CD4-positive, alpha-beta T cell (primary cell): ENCODE data around the gene CKMT2. TPM values are rescaled to one million over a fixed set of nuclear protein-coding genes. Genes with fewer than 3 reads are reported as not detected.

Source experiments
- ATAC-seq: fragments of 200-7000 bp; cut with Tn5 transposase; one replicate; pipeline ENCODE4 v1.10.0; 2022; ENCODE audit warnings: mild to moderate bottlenecking; ENCODE audit not compliant: poor library complexity
- CTCF ChIA-PET: fragments of 350-600 bp; sonication (Branson Sonifier 250); formaldehyde crosslinking; loops from one replicate; lab custom pipeline; 2021; ENCODE audit warnings: antibody characterized with exemption, inconsistent platforms; lab: Charles Lee
- POLR2A ChIA-PET: fragments of 350-600 bp; sonication (Branson Sonifier 250); formaldehyde crosslinking; loops from one replicate; lab custom pipeline; 2021; ENCODE audit warnings: antibody characterized with exemption, inconsistent platforms; lab: Charles Lee
- DNase-seq, 14 experiments: peaks; one replicate each; pipeline ENCODE4 v3.0.0-alpha.2; 2013 to 2020; ENCODE audit warnings: mixed read lengths in 2 of 14
- H3K27ac ChIP-seq, 2 donors: one replicate each; pipeline versions ENCODE4 v1.5.1 to v1.7.0; 2013; ENCODE audit warnings: low read length in 2 of 2, low read depth in 1 of 2, mild to moderate bottlenecking in 1 of 2
- H3K27me3 ChIP-seq, 2 experiments: 1 replicate in 1 of 2; 2 replicates in 1 of 2; pipeline versions ENCODE4 v1.6.1 to v1.7.0; 2013; ENCODE audit warnings: low read length in 2 of 2, control low read depth in 1 of 2, mild to moderate bottlenecking in 1 of 2, moderate library complexity in 1 of 2; ENCODE audit not compliant: insufficient read depth in 2 of 2, control insufficient read depth in 1 of 2
- H3K36me3 ChIP-seq: one replicate; pipeline ENCODE4 v1.6.1; 2013; ENCODE audit warnings: low read length, control low read depth; ENCODE audit not compliant: insufficient read depth
- H3K4me1 ChIP-seq: one replicate; pipeline ENCODE4 v1.6.1; 2013; ENCODE audit warnings: low read length, control low read depth; ENCODE audit not compliant: insufficient read depth
- H3K4me3 ChIP-seq: one replicate; pipeline ENCODE4 v1.5.1; 2013; ENCODE audit warnings: mild to moderate bottlenecking, low read length, moderate library complexity
- H3K9me3 ChIP-seq, 2 experiments: 1 replicate in 1 of 2; 2 replicates in 1 of 2; pipeline versions ENCODE4 v1.6.1 to v1.7.0; 2013; ENCODE audit warnings: low read length in 2 of 2, mild to moderate bottlenecking in 2 of 2, control low read depth in 1 of 2, moderate library complexity in 1 of 2; ENCODE audit not compliant: control insufficient read depth in 1 of 2, insufficient read depth in 1 of 2
- H3K27ac Mint-ChIP-seq: one replicate; pipeline ENCODE4 v1.8.0; 2020; ENCODE audit warnings: mixed read lengths
- H3K27me3 Mint-ChIP-seq: one replicate; pipeline ENCODE4 v1.8.0; 2021; ENCODE audit warnings: mixed read lengths
- H3K36me3 Mint-ChIP-seq: one replicate; pipeline ENCODE4 v1.8.0; 2021; ENCODE audit warnings: low read depth, mixed read lengths
- H3K4me1 Mint-ChIP-seq: one replicate; pipeline ENCODE4 v1.8.0; 2021; ENCODE audit warnings: low read depth, mixed read lengths
- H3K4me3 Mint-ChIP-seq: one replicate; pipeline ENCODE4 v1.8.0; 2020; ENCODE audit warnings: mild to moderate bottlenecking, mixed read lengths
- H3K9me3 Mint-ChIP-seq: one replicate; pipeline ENCODE4 v1.8.0; 2020; ENCODE audit warnings: mixed read lengths
- intact Hi-C, 2 experiments: fragments of 100-400 bp; cut with DNase I in 1 of 2; cut with micrococcal nuclease in 1 of 2; formaldehyde crosslinking; loops; one replicate each; pipeline versions ENCODE4 v1.15.1 to v1.9.0; 2023 to 2025; cut with DNase I, micrococcal nuclease
- total RNA-seq, 174 experiments: library from RNA in 2 of 174; stranded (reverse) in 2 of 174; gene quantifications; one replicate each; pipeline ENCODE4 v1.2.3 and lab custom pipeline; 2021 to 2026
- TF ChIP-seq, protein P1 (sequence below): fragments of 200-600 bp; IDR thresholded peaks from one replicate; pipeline ENCODE4 v1.8.0; 2022; ENCODE audit warnings: antibody characterized with exemption, mild to moderate bottlenecking

The CKMT2 gene
- total RNA-seq, 2 experiments from 2014 or later = 0.17 to 0.27 TPM

DNA sequence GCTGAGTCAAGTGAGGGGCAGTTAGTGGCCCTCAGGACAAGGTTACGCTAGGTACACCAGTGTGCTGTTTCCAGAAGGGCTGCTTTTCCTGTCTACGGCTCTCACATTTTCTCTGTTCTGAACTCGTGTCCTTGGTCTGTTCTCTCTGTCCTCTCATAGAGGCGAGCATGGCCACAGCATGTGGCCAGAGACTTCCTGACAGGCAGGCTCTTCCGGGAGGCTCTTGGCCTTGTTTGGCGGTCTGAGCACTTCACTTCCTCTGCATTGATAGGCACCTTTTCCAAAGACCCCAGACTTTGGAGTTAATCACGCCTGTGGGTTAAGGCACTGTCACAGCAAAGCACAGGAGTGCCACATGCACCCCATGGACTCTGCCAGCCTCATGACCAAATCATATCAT lies 1.2 kb downstream of the CKMT2 start:
- CTCF ChIA-PET = no interaction called here
- H3K4me3 ChIP-seq = no peak overlapping the region
- TF ChIP-seq, protein P1, sequence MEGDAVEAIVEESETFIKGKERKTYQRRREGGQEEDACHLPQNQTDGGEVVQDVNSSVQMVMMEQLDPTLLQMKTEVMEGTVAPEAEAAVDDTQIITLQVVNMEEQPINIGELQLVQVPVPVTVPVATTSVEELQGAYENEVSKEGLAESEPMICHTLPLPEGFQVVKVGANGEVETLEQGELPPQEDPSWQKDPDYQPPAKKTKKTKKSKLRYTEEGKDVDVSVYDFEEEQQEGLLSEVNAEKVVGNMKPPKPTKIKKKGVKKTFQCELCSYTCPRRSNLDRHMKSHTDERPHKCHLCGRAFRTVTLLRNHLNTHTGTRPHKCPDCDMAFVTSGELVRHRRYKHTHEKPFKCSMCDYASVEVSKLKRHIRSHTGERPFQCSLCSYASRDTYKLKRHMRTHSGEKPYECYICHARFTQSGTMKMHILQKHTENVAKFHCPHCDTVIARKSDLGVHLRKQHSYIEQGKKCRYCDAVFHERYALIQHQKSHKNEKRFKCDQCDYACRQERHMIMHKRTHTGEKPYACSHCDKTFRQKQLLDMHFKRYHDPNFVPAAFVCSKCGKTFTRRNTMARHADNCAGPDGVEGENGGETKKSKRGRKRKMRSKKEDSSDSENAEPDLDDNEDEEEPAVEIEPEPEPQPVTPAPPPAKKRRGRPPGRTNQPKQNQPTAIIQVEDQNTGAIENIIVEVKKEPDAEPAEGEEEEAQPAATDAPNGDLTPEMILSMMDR = no peak
- peaks cover 0 to 4% of the 10 kb centered on the region in 2 experiments for H3K9me3 ChIP-seq
- Mint-ChIP-seq H3K27me3 (no peaks in the 10 kb centered on the region), H3K9me3 (no peaks in the 10 kb centered on the region), H3K4me3 (no peak overlapping the region), H3K27ac (no peak overlapping the region), H3K36me3 (no peaks in the 10 kb centered on the region), H3K4me1 (peaks cover 18% of the 10 kb centered on the region)
- H3K27ac ChIP-seq = no peak overlapping the region
- H3K4me1 ChIP-seq = peaks cover 18% of the 10 kb centered on the region
- POLR2A ChIA-PET = no interaction called here
- no peak for DNase-seq
- no peaks in the 10 kb centered on the region for H3K27me3 ChIP-seq
- ATAC-seq = no peak
- no peaks in the 10 kb centered on the region for H3K36me3 ChIP-seq
- intact Hi-C loops = no loop called here

DNA sequence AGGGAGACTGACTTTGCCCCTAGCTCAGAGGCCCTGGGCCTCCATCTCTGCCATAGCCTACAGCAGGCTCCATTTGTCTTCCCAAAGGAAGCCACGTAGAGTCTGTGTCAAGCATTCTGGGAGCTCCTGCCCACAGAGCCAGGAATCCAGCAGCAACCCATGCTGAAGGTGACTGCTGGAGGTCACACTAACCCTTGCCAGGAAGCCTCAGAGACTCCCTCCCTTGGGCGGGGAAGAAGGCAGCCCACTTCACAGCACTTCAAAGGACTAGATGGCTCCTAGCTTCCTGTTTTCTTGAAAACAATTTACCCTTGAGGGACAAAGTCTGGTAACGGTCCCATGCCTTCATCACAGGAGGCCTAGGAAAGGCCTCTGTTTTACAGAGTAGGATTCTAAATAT lies 1.7 kb downstream of the CKMT2 start:
- no peak overlapping the region for H3K27ac Mint-ChIP-seq
- no peaks in the 10 kb centered on the region for H3K36me3 ChIP-seq
- peaks cover 18% of the 10 kb centered on the region for H3K4me1 ChIP-seq
- H3K9me3 Mint-ChIP-seq = no peaks in the 10 kb centered on the region
- no peak for ATAC-seq
- TF ChIP-seq, protein P1 = no peak
- peak in 1 of 14 experiments; percentile 13 for DNase-seq
- ChIA-PET CTCF (no interaction called here), POLR2A (no interaction called here)
- intact Hi-C loops = no loop called here
- H3K27me3 ChIP-seq = no peaks in the 10 kb centered on the region
- no peak overlapping the region for H3K4me3 Mint-ChIP-seq
- no peaks in the 10 kb centered on the region for H3K27me3 Mint-ChIP-seq
- H3K4me1 Mint-ChIP-seq = peaks cover 18% of the 10 kb centered on the region
- H3K36me3 Mint-ChIP-seq = no peaks in the 10 kb centered on the region
- H3K9me3 ChIP-seq = peaks cover 0 to 4% of the 10 kb centered on the region in 2 experiments
- H3K27ac ChIP-seq = no peak overlapping the region
- no peak overlapping the region for H3K4me3 ChIP-seq

DNA sequence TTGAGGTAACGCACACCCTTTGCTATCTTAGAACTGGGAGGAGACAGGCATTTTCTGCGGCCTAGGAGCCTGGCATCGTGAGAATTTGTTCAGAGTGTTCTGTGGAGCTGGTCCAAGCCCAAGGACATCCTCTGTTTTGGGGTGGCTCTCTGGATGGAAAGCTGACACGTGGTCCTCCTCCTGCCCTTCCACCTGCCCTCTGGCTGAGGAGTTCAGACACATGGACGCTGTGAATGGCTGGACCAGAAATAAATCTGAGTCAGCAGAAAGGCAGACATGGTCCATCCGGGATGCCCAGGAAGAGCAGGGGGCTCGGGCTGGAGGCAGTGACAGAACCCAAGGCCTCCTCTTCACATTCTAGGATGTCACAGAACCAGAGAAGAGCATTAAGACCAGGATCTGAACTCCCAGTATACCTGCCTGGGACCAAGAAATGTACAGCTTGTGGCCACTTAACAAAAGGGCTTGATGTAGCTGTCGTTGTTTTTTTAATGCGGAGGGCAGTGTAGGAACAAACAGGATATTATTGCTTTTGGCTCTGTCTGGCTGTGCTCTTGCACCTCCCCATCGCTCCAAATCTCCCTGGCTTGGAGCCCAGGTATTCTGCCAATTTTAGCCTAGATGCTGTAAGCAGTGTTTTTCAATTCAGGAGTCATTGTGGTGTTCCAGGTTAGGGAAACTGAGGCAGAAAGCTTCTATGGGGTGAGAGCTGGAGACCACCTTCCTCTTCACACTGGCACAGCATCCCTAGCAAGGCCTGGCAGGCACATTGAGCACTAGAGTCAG lies 2.4 kb downstream of the CKMT2 start:
- DNase-seq = no peak
- ChIA-PET POLR2A (no interaction called here), CTCF (no interaction called here)
- H3K36me3 ChIP-seq = no peaks in the 10 kb centered on the region
- Mint-ChIP-seq H3K36me3 (no peaks in the 10 kb centered on the region), H3K9me3 (no peaks in the 10 kb centered on the region), H3K27ac (no peak overlapping the region), H3K4me3 (no peak overlapping the region), H3K4me1 (peaks cover 18% of the 10 kb centered on the region), H3K27me3 (no peaks in the 10 kb centered on the region)
- H3K4me1 ChIP-seq = peaks cover 18% of the 10 kb centered on the region
- TF ChIP-seq, protein P1 = no peak
- no peak overlapping the region for H3K27ac ChIP-seq
- no peaks in the 10 kb centered on the region for H3K27me3 ChIP-seq
- intact Hi-C loops = no loop called here
- no peak overlapping the region for H3K4me3 ChIP-seq
- ATAC-seq = no peak
- H3K9me3 ChIP-seq = peaks cover 0 to 4% of the 10 kb centered on the region in 2 experiments
